AG04450 (cell line): Measurements from ENCODE around the gene KRTAP4-3. TPM values are rescaled to one million over a fixed set of nuclear protein-coding genes. Genes with fewer than 3 reads are reported as not detected.
"Not testable (repeated sequence)": the region's sequence is repeated elsewhere in the genome, so short reads cannot be mapped to it uniquely, and the experiment has no call there.

Source experiments
- CTCF ChIA-PET: fragments of 300-600, 350-600 bp; formaldehyde crosslinking; extraction: SDS; loops from one replicate; lab custom pipeline; 2022; ENCODE audit warnings: antibody characterized with exemption, inconsistent platforms; lab: Charles Lee
- POLR2A ChIA-PET: fragments of 350-600 bp; formaldehyde crosslinking; extraction: SDS; loops from one replicate; lab custom pipeline; 2021; ENCODE audit warnings: antibody characterized with exemption, inconsistent platforms; lab: Yijun Ruan, JAX
- DNase-seq: peaks from one replicate; pipeline ENCODE4 v3.0.0-alpha.2; 2011; ENCODE audit warnings: low read depth, low spot score
- H3K27ac ChIP-seq: one replicate; pipeline ENCODE4 v1.5.1; 2012; ENCODE audit warnings: low read depth, low read length, control low read depth
- H3K27me3 ChIP-seq: one replicate; pipeline ENCODE4 v1.6.0; 2012; ENCODE audit warnings: low read length; ENCODE audit not compliant: control insufficient read depth, insufficient read depth
- H3K4me3 ChIP-seq: 2 replicates; pipeline ENCODE4 v1.5.1; 2011; ENCODE audit warnings: mild to moderate bottlenecking, low read depth, low read length, control low read depth
- H3K9me3 ChIP-seq: 2 replicates; pipeline ENCODE4 v1.5.1; 2012; ENCODE audit warnings: low read length; ENCODE audit not compliant: control insufficient read depth, insufficient read depth
- CTCF ChIP-seq: IDR thresholded peaks from 2 replicates; pipeline ENCODE4 v1.5.1; 2011; ENCODE audit warnings: low read depth, low read length, control low read depth, inconsistent platforms
- polyA plus RNA-seq: library from polyadenylated mRNA; depleted of rRNA; stranded (reverse); fragments of >200 nt; gene quantifications from 2 replicates; pipeline ENCODE4 v1.2.3, GENCODE V29; 2011

The KRTAP4-3 gene
- polyA plus RNA-seq, 1 experiment, result not detected

GRCh38 chr17:41147531-41148204 is 20.4 kb downstream of the KRTAP4-3 start:
- H3K9me3 ChIP-seq, result peaks cover 8% of the 10 kb centered on the region
- H3K27me3 ChIP-seq, result no peaks in the 10 kb centered on the region
- no peak overlapping the region for H3K4me3 ChIP-seq
- POLR2A ChIA-PET, result no interaction called here
- DNase-seq, result no peak
- no peak overlapping the region for H3K27ac ChIP-seq
- TF ChIP-seq CTCF, result no peak
- CTCF ChIA-PET, result interaction anchor here (1.3 kb wide), 1 partner anchor 175 kb away, joined by 3 read pairs; no protein-coding TSS in a partner anchor

GRCh38 chr17:41145261-41145660 is 22.8 kb downstream of the KRTAP4-3 start:
- POLR2A ChIA-PET, result no interaction called here
- DNase-seq, result no peak
- TF ChIP-seq CTCF, result no peak
- no peak overlapping the region for H3K27ac ChIP-seq
- H3K9me3 ChIP-seq, result peaks cover 10% of the 10 kb centered on the region
- CTCF ChIA-PET, result no interaction called here
- H3K4me3 ChIP-seq, result no peak overlapping the region
- H3K27me3 ChIP-seq, result no peaks in the 10 kb centered on the region

- H3K27me3 ChIP-seq, result no peaks in the 10 kb centered on the region
- ChIA-PET CTCF (no interaction called here), POLR2A (no interaction called here)
- no peak for TF ChIP-seq CTCF
- no peak overlapping the region for H3K27ac ChIP-seq
- H3K4me3 ChIP-seq, result no peak overlapping the region
- DNase-seq, result no peak
- peaks cover 15% of the 10 kb centered on the region for H3K9me3 ChIP-seq
Measured at GRCh38 chr17:41144846-41145245, 23.2 kb downstream of the KRTAP4-3 start.

- peaks cover 18% of the 10 kb centered on the region for H3K9me3 ChIP-seq
- H3K4me3 ChIP-seq, result no peak overlapping the region
- POLR2A ChIA-PET, result no interaction called here
- no peaks in the 10 kb centered on the region for H3K27me3 ChIP-seq
- H3K27ac ChIP-seq, result no peak overlapping the region
- no peak for TF ChIP-seq CTCF
- CTCF ChIA-PET, result no interaction called here
- no peak for DNase-seq
Measured at GRCh38 chr17:41141361-41141760, 26.7 kb downstream of the KRTAP4-3 start.

GRCh38 chr17:41140360-41141131 is 27.5 kb downstream of the KRTAP4-3 start, which contains the start of gene KRTAP4-6:
TSS of gene KRTAP4-6 (minus strand) at chr17:41140544. CDS start at chr17:41140487, 57 bp downstream.
- Histone ChIP-seq H3K27ac (no peak within 1 kb of the TSS), H3K27me3 (no peaks in the 10 kb centered on the region), H3K4me3 (no peak within 1 kb of the TSS), H3K9me3 (peaks cover 18% of the 10 kb centered on the region)
- ChIA-PET CTCF (no interaction called here), POLR2A (no interaction called here)
- DNase-seq, result peak; percentile 29
- TF ChIP-seq CTCF, result no peak

- POLR2A ChIA-PET, H3K27ac ChIP-seq, H3K27me3 ChIP-seq, H3K4me3 ChIP-seq, CTCF ChIA-PET, DNase-seq: not testable (repeated sequence)
- peaks cover 18% of the 10 kb centered on the region for H3K9me3 ChIP-seq
Measured at GRCh38 chr17:41139865-41140264, 28.2 kb downstream of the KRTAP4-3 start.
